Vagina (tissue), 2 donors: Measurements from ENCODE around the gene MAP1B. TPM values are rescaled to one million over a fixed set of nuclear protein-coding genes. Genes with fewer than 3 reads are reported as not detected.

Source experiments
- DNase-seq, 2 donors: peaks; one replicate each; pipeline ENCODE4 v3.0.0-alpha.2; 2017; ENCODE audit errors: extremely low spot score in 2 of 2
- H3K27ac ChIP-seq: fragments of 200-600 bp; sonication (generic); one replicate; pipeline ENCODE4 v1.5.1; 2019
- H3K27me3 ChIP-seq: fragments of 200-600 bp; sonication (generic); one replicate; pipeline ENCODE4 v1.5.1; 2019
- H3K36me3 ChIP-seq, 2 donors: fragments of 200-600 bp; sonication (generic); one replicate each; pipeline ENCODE4 v1.5.1; 2017 to 2019
- H3K4me1 ChIP-seq: fragments of 200-600 bp; sonication (generic); one replicate; pipeline ENCODE4 v1.5.1; 2019
- H3K4me3 ChIP-seq, 2 donors: fragments of 200-600 bp; sonication (generic); 1 replicate in 1 of 2; 2 replicates in 1 of 2; pipeline ENCODE4 v1.5.1; 2016 to 2019
- H3K9me3 ChIP-seq: fragments of 200-600 bp; sonication (generic); one replicate; pipeline ENCODE4 v1.5.1; 2019
- POLR2A ChIP-seq, 2 donors: fragments of 450-650 bp; IDR thresholded peaks; one replicate each; pipeline ENCODE4 v1.6.1; 2017; ENCODE audit warnings: antibody characterized with exemption in 2 of 2, mild to moderate bottlenecking in 2 of 2, moderate library complexity in 2 of 2
- POLR2AphosphoS5 ChIP-seq, 2 donors: sonication (generic); formaldehyde crosslinking; IDR thresholded peaks; one replicate each; pipeline ENCODE4 v1.9.0; 2017; ENCODE audit warnings: antibody characterized with exemption in 2 of 2, mild to moderate bottlenecking in 2 of 2, low read depth in 1 of 2; ENCODE audit not compliant: insufficient read depth in 1 of 2
- intact Hi-C: fragments of 100-400 bp; cut with DNase I; formaldehyde crosslinking; loops from one replicate; pipeline ENCODE4 v1.15.1; 2023
- total RNA-seq: library from RNA; depleted of rRNA; stranded (reverse); fragments of >200 nt; gene quantifications from one replicate; pipeline ENCODE4 v1.2.3, GENCODE V29; 2016
- TF ChIP-seq, protein P1 (sequence below), 3 experiments: fragments of 450-650 bp in 2 of 3; fragments of 200-600 bp in 1 of 3; sonication (generic) in 1 of 3; IDR thresholded peaks; one replicate each; pipeline ENCODE4 v1.5.1; 2017 to 2019; ENCODE audit warnings: antibody characterized with exemption in 3 of 3, mild to moderate bottlenecking in 2 of 3, moderate library complexity in 2 of 3

MAP1B gene
- total RNA-seq, 1 donor from 2014 or later = 386 TPM

DNA sequence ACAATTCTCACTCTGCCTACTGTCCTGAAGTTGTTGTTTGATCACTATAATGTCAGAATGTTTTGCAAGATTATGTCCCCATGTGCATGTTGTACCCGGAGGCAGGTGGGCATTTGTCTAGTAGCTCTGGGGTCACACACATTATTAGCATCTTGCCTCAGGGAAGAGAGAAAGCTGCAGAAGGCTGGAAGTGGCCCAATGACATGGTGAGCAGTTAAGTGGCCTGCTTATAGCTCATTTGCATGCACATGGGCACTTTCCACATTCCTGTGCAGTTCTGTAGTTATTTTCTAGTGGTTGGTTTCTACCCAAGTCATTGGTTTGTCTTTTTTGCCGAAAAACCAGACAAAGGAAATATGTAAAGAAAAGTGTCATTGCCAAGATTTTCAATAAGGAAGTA, 80.9 kb downstream of the MAP1B start:
- Histone ChIP-seq H3K9me3 (no peaks in the 10 kb centered on the region), H3K36me3 (peaks cover 0 to 8% of the 10 kb centered on the region in 2 donors), H3K27ac (no peak overlapping the region), H3K4me1 (peaks cover 6% of the 10 kb centered on the region), H3K27me3 (no peaks in the 10 kb centered on the region), H3K4me3 (no peak overlapping the region)
- intact Hi-C loops = no loop called here
- TF ChIP-seq, protein P1, sequence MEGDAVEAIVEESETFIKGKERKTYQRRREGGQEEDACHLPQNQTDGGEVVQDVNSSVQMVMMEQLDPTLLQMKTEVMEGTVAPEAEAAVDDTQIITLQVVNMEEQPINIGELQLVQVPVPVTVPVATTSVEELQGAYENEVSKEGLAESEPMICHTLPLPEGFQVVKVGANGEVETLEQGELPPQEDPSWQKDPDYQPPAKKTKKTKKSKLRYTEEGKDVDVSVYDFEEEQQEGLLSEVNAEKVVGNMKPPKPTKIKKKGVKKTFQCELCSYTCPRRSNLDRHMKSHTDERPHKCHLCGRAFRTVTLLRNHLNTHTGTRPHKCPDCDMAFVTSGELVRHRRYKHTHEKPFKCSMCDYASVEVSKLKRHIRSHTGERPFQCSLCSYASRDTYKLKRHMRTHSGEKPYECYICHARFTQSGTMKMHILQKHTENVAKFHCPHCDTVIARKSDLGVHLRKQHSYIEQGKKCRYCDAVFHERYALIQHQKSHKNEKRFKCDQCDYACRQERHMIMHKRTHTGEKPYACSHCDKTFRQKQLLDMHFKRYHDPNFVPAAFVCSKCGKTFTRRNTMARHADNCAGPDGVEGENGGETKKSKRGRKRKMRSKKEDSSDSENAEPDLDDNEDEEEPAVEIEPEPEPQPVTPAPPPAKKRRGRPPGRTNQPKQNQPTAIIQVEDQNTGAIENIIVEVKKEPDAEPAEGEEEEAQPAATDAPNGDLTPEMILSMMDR (IDR thresholded peaks at IDR 0.05) = no peak
- TF ChIP-seq POLR2AphosphoS5 (IDR thresholded peaks at IDR 0.05; ENCODE audit: insufficient read depth in 1 of 2, low read depth in 1 of 2) (no peak), POLR2A (IDR thresholded peaks at IDR 0.05) (no peak)
- DNase-seq = no peak

DNA sequence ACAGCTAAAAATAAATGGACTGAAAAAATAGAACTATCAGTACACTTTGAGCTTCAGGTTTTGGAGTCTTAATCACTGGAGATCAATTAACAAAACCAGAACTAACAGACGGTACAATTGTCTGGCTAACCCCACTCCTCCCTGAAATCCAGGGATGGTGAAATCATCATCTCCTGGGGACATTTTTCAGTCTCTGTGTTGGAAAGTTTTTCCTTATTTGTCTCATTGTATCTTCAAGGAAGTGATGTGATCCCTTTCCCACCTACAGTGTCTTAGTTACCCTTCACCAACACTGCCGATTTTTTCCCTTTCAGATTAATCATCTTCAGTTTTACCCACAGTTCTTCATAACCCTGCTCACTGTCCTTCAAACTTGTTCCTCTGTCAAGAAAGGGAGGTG, 81.9 kb downstream of the MAP1B start:
- intact Hi-C loops = no loop called here

DNA sequence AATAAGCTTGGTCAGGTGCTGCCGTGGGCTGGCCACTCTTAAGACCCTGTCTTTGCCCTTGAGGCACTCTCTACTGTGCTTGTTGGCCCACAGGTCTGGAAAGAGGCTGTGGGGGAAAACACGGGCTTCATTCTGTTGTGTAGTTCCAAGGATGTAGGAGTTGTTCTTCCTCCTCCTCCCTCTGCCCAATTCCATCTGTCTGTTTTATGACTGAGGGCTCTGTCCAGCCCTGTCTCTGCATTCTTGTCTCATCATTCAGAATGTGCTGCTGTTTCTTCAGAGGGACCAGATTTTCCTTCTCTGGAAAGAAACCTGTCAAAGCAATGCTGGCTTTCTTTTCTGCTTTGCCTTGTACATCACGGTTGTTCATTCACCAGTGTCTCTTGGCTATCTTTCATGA, 84.1 kb downstream of the MAP1B start:
- no peak overlapping the region for H3K27ac ChIP-seq
- no peaks in the 10 kb centered on the region for H3K27me3 ChIP-seq
- H3K9me3 ChIP-seq = no peaks in the 10 kb centered on the region
- TF ChIP-seq POLR2A (IDR thresholded peaks at IDR 0.05) = no peak
- no peak for TF ChIP-seq POLR2AphosphoS5 (IDR thresholded peaks at IDR 0.05; ENCODE audit: insufficient read depth in 1 of 2, low read depth in 1 of 2)
- TF ChIP-seq, protein P1 (IDR thresholded peaks at IDR 0.05) = no peak
- peaks cover 0 to 18% of the 10 kb centered on the region in 2 donors for H3K36me3 ChIP-seq
- DNase-seq = no peak
- intact Hi-C loops = no loop called here
- H3K4me1 ChIP-seq = peaks cover 6% of the 10 kb centered on the region
- no peak overlapping the region for H3K4me3 ChIP-seq

More for the DNA sequence above, 81.9 kb downstream of the MAP1B start:
- TF ChIP-seq, protein P1 (IDR thresholded peaks at IDR 0.05) = no peak
- TF ChIP-seq POLR2A (IDR thresholded peaks at IDR 0.05) (no peak), POLR2AphosphoS5 (IDR thresholded peaks at IDR 0.05; ENCODE audit: insufficient read depth in 1 of 2, low read depth in 1 of 2) (no peak)
- no peaks in the 10 kb centered on the region for H3K27me3 ChIP-seq
- no peak overlapping the region for H3K27ac ChIP-seq
- H3K9me3 ChIP-seq = no peaks in the 10 kb centered on the region
- peaks cover 6% of the 10 kb centered on the region for H3K4me1 ChIP-seq
- peaks cover 0 to 9% of the 10 kb centered on the region in 2 donors for H3K36me3 ChIP-seq
- DNase-seq = no peak
- H3K4me3 ChIP-seq = no peak overlapping the region

DNA sequence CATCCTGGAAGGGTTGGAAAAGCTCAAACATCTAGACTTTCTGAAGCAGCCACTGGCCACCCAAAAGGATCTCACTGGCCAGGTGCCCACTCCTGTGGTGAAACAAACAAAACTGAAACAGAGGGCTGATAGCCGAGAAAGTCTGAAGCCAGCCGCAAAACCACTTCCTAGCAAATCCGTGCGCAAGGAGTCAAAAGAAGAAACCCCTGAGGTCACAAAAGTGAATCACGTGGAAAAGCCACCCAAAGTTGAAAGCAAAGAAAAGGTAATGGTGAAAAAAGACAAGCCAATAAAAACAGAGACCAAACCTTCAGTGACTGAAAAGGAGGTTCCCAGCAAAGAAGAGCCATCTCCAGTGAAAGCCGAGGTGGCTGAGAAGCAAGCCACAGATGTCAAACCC, 87.6 kb downstream of the MAP1B start:
- Histone ChIP-seq H3K4me3 (no peak overlapping the region), H3K9me3 (no peaks in the 10 kb centered on the region), H3K27ac (no peak overlapping the region), H3K27me3 (no peaks in the 10 kb centered on the region), H3K4me1 (peaks cover 6% of the 10 kb centered on the region), H3K36me3 (peaks cover 0 to 23% of the 10 kb centered on the region in 2 donors)
- DNase-seq = no peak
- TF ChIP-seq POLR2A (IDR thresholded peaks at IDR 0.05) (no peak), POLR2AphosphoS5 (IDR thresholded peaks at IDR 0.05; ENCODE audit: insufficient read depth in 1 of 2, low read depth in 1 of 2) (no peak)
- TF ChIP-seq, protein P1 (IDR thresholded peaks at IDR 0.05) = no peak
- intact Hi-C loops = no loop called here

DNA sequence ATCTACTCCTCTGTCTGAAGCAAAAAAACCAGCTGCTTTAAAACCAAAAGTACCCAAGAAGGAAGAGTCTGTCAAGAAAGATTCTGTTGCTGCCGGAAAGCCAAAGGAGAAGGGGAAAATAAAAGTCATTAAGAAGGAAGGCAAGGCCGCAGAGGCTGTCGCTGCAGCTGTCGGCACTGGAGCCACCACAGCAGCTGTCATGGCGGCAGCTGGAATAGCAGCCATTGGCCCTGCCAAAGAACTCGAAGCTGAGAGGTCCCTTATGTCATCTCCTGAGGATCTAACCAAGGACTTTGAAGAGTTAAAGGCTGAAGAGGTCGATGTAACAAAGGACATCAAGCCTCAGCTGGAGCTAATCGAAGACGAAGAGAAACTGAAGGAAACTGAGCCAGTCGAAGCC, 88.3 kb downstream of the MAP1B start:
- Histone ChIP-seq H3K4me1 (peaks cover 6% of the 10 kb centered on the region), H3K36me3 (peaks cover 0 to 23% of the 10 kb centered on the region in 2 donors), H3K4me3 (no peak overlapping the region), H3K27ac (no peak overlapping the region), H3K9me3 (no peaks in the 10 kb centered on the region), H3K27me3 (no peaks in the 10 kb centered on the region)
- TF ChIP-seq, protein P1 (IDR thresholded peaks at IDR 0.05) = no peak
- no peak for TF ChIP-seq POLR2A (IDR thresholded peaks at IDR 0.05)
- TF ChIP-seq POLR2AphosphoS5 (IDR thresholded peaks at IDR 0.05; ENCODE audit: insufficient read depth in 1 of 2, low read depth in 1 of 2) = no peak
- no peak for DNase-seq
- intact Hi-C loops = no loop called here
